ENCODE data around the gene AHSG. TPM values are rescaled to one million over a fixed set of nuclear protein-coding genes. Genes with fewer than 3 reads are reported as not detected.

AHSG gene
- total RNA-seq, 1 donor from 2014 or later: 0.52 TPM

- Histone ChIP-seq H3K9me3 (ENCODE audit: control insufficient read depth in 3 of 3, low read length in 3 of 3) (no peaks in the 10 kb centered on the region), H3K9ac (ENCODE audit: low read depth in 1 of 3, low read length in 3 of 3) (no peak overlapping the region), H3K27me3 (ENCODE audit: control insufficient read depth in 3 of 3, insufficient read depth in 3 of 3, low read length in 3 of 3) (peaks cover 18 to 29% (median 26%) of the 10 kb centered on the region in 3 donors), H3K27ac (ENCODE audit: low read depth, low read length) (no peak overlapping the region), H3K4me1 (ENCODE audit: control insufficient read depth in 3 of 3, insufficient read depth in 3 of 3, low read length in 3 of 3) (peaks cover 5 to 8% (median 7%) of the 10 kb centered on the region in 3 donors), H3K36me3 (ENCODE audit: control insufficient read depth in 3 of 3, insufficient read depth in 3 of 3, low read length in 3 of 3) (no peaks in the 10 kb centered on the region), H3K4me3 (ENCODE audit: low read length in 3 of 3) (no peak overlapping the region)
These were observed 2.0 kb downstream of the AHSG start for GRCh38 chr3:186614597-186615483.

- Histone ChIP-seq H3K4me1 (ENCODE audit: control insufficient read depth in 3 of 3, insufficient read depth in 3 of 3, low read length in 3 of 3) (peaks cover 5 to 8% (median 7%) of the 10 kb centered on the region in 3 donors), H3K27me3 (ENCODE audit: control insufficient read depth in 3 of 3, insufficient read depth in 3 of 3, low read length in 3 of 3) (peaks cover 23 to 37% (median 33%) of the 10 kb centered on the region in 3 donors), H3K36me3 (ENCODE audit: control insufficient read depth in 3 of 3, insufficient read depth in 3 of 3, low read length in 3 of 3) (no peaks in the 10 kb centered on the region), H3K9me3 (ENCODE audit: control insufficient read depth in 3 of 3, low read length in 3 of 3) (no peaks in the 10 kb centered on the region), H3K27ac (ENCODE audit: low read depth, low read length) (no peak overlapping the region), H3K4me3 (ENCODE audit: low read length in 3 of 3) (no peak overlapping the region), H3K9ac (ENCODE audit: low read depth in 1 of 3, low read length in 3 of 3) (no peak overlapping the region)
These were observed 3.4 kb downstream of the AHSG start for GRCh38 chr3:186616299-186616617.

GRCh38 chr3:186617036-186617946, 4.4 kb downstream of the AHSG start:
- no peaks in the 10 kb centered on the region for H3K36me3 ChIP-seq (ENCODE audit: control insufficient read depth in 3 of 3, insufficient read depth in 3 of 3, low read length in 3 of 3)

GRCh38 chr3:186618318-186618938, 5.6 kb downstream of the AHSG start:
- H3K4me1 ChIP-seq (ENCODE audit: control insufficient read depth in 3 of 3, insufficient read depth in 3 of 3, low read length in 3 of 3): peaks cover 5 to 8% (median 7%) of the 10 kb centered on the region in 3 donors
- H3K4me3 ChIP-seq (ENCODE audit: low read length in 3 of 3): no peak overlapping the region
- H3K9ac ChIP-seq (ENCODE audit: low read depth in 1 of 3, low read length in 3 of 3): no peak overlapping the region
- H3K9me3 ChIP-seq (ENCODE audit: control insufficient read depth in 3 of 3, low read length in 3 of 3): no peaks in the 10 kb centered on the region
- no peaks in the 10 kb centered on the region for H3K36me3 ChIP-seq (ENCODE audit: control insufficient read depth in 3 of 3, insufficient read depth in 3 of 3, low read length in 3 of 3)
- H3K27ac ChIP-seq (ENCODE audit: low read depth, low read length): no peak overlapping the region
- peaks cover 23 to 34% (median 28%) of the 10 kb centered on the region in 3 donors for H3K27me3 ChIP-seq (ENCODE audit: control insufficient read depth in 3 of 3, insufficient read depth in 3 of 3, low read length in 3 of 3)

More at GRCh38 chr3:186617036-186617946, 4.4 kb downstream of the AHSG start:
- Histone ChIP-seq H3K9me3 (ENCODE audit: control insufficient read depth in 3 of 3, low read length in 3 of 3) (no peaks in the 10 kb centered on the region), H3K27me3 (ENCODE audit: control insufficient read depth in 3 of 3, insufficient read depth in 3 of 3, low read length in 3 of 3) (peaks cover 23 to 35% (median 30%) of the 10 kb centered on the region in 3 donors), H3K4me1 (ENCODE audit: control insufficient read depth in 3 of 3, insufficient read depth in 3 of 3, low read length in 3 of 3) (peaks cover 5 to 8% (median 7%) of the 10 kb centered on the region in 3 donors), H3K9ac (ENCODE audit: low read depth in 1 of 3, low read length in 3 of 3) (peak overlapping the region in 1 of 3 donors; percentile 25), H3K27ac (ENCODE audit: low read depth, low read length) (no peak overlapping the region), H3K4me3 (ENCODE audit: low read length in 3 of 3) (peak overlapping the region in 1 of 3 donors; percentile 31)

- Histone ChIP-seq H3K36me3 (ENCODE audit: control insufficient read depth in 3 of 3, insufficient read depth in 3 of 3, low read length in 3 of 3) (no peaks in the 10 kb centered on the region), H3K4me3 (ENCODE audit: low read length in 3 of 3) (no peak overlapping the region), H3K9ac (ENCODE audit: low read depth in 1 of 3, low read length in 3 of 3) (no peak overlapping the region), H3K27me3 (ENCODE audit: control insufficient read depth in 3 of 3, insufficient read depth in 3 of 3, low read length in 3 of 3) (peaks cover 18 to 34% (median 28%) of the 10 kb centered on the region in 3 donors), H3K4me1 (ENCODE audit: control insufficient read depth in 3 of 3, insufficient read depth in 3 of 3, low read length in 3 of 3) (peaks cover 5 to 8% (median 7%) of the 10 kb centered on the region in 3 donors), H3K27ac (ENCODE audit: low read depth, low read length) (no peak overlapping the region), H3K9me3 (ENCODE audit: control insufficient read depth in 3 of 3, low read length in 3 of 3) (no peaks in the 10 kb centered on the region)
These were observed 6.9 kb downstream of the AHSG start for GRCh38 chr3:186619787-186620212.

- H3K9ac ChIP-seq (ENCODE audit: low read depth in 1 of 3, low read length in 3 of 3): no peak overlapping the region
- no peak overlapping the region for H3K27ac ChIP-seq (ENCODE audit: low read depth, low read length)
- no peaks in the 10 kb centered on the region for H3K36me3 ChIP-seq (ENCODE audit: control insufficient read depth in 3 of 3, insufficient read depth in 3 of 3, low read length in 3 of 3)
- peaks cover 18 to 32% (median 27%) of the 10 kb centered on the region in 3 donors for H3K27me3 ChIP-seq (ENCODE audit: control insufficient read depth in 3 of 3, insufficient read depth in 3 of 3, low read length in 3 of 3)
- peaks cover 5 to 8% (median 7%) of the 10 kb centered on the region in 3 donors for H3K4me1 ChIP-seq (ENCODE audit: control insufficient read depth in 3 of 3, insufficient read depth in 3 of 3, low read length in 3 of 3)
- no peak overlapping the region for H3K4me3 ChIP-seq (ENCODE audit: low read length in 3 of 3)
- no peaks in the 10 kb centered on the region for H3K9me3 ChIP-seq (ENCODE audit: control insufficient read depth in 3 of 3, low read length in 3 of 3)
These were observed 7.6 kb downstream of the AHSG start for GRCh38 chr3:186620213-186621092.

- no peaks in the 10 kb centered on the region for H3K9me3 ChIP-seq (ENCODE audit: control insufficient read depth in 3 of 3, low read length in 3 of 3)
- H3K27ac ChIP-seq (ENCODE audit: low read depth, low read length): no peak overlapping the region
- peaks cover 17 to 26% (median 26%) of the 10 kb centered on the region in 3 donors for H3K27me3 ChIP-seq (ENCODE audit: control insufficient read depth in 3 of 3, insufficient read depth in 3 of 3, low read length in 3 of 3)
- H3K4me1 ChIP-seq (ENCODE audit: control insufficient read depth in 3 of 3, insufficient read depth in 3 of 3, low read length in 3 of 3): peaks cover 3 to 6% (median 4%) of the 10 kb centered on the region in 3 donors
- no peaks in the 10 kb centered on the region for H3K36me3 ChIP-seq (ENCODE audit: control insufficient read depth in 3 of 3, insufficient read depth in 3 of 3, low read length in 3 of 3)
- H3K9ac ChIP-seq (ENCODE audit: low read depth in 1 of 3, low read length in 3 of 3): no peak overlapping the region
- H3K4me3 ChIP-seq (ENCODE audit: low read length in 3 of 3): no peak overlapping the region
These were observed 9.2 kb downstream of the AHSG start for GRCh38 chr3:186621894-186622650.

- Histone ChIP-seq H3K9me3 (ENCODE audit: control insufficient read depth in 3 of 3, low read length in 3 of 3) (no peaks in the 10 kb centered on the region), H3K9ac (ENCODE audit: low read depth in 1 of 3, low read length in 3 of 3) (no peak overlapping the region), H3K36me3 (ENCODE audit: control insufficient read depth in 3 of 3, insufficient read depth in 3 of 3, low read length in 3 of 3) (no peaks in the 10 kb centered on the region), H3K27ac (ENCODE audit: low read depth, low read length) (no peak overlapping the region), H3K4me3 (ENCODE audit: low read length in 3 of 3) (no peak overlapping the region), H3K4me1 (ENCODE audit: control insufficient read depth in 3 of 3, insufficient read depth in 3 of 3, low read length in 3 of 3) (no peaks in the 10 kb centered on the region), H3K27me3 (ENCODE audit: control insufficient read depth in 3 of 3, insufficient read depth in 3 of 3, low read length in 3 of 3) (peaks cover 12 to 20% (median 19%) of the 10 kb centered on the region in 3 donors)
These were observed 9.9 kb downstream of the AHSG start for GRCh38 chr3:186622651-186623310.
